HepG2 (cell line): ENCODE results near the gene GREM1. TPM values are rescaled to one million over a fixed set of nuclear protein-coding genes. Genes with fewer than 3 reads are reported as not detected.

Source experiments
- BHLHE40 ChIP-seq: IDR thresholded peaks from 2 replicates; pipeline ENCODE4 v1.6.1; 2011; ENCODE audit warnings: low read length, improper control_type of control experiment
- CERS6 ChIP-seq: sonication (generic); formaldehyde crosslinking; IDR thresholded peaks from 2 replicates; pipeline ENCODE4 v1.5.0; 2020; ENCODE audit warnings: missing genetic modification reagents
- FOXA1 ChIP-seq, 2 experiments: fragments of 450-650 bp in 1 of 2; sonication (generic) in 1 of 2; formaldehyde crosslinking in 1 of 2; IDR thresholded peaks; 2 replicates each; pipeline versions ENCODE4 v1.4.0 to v1.6.1; 2016 to 2020; ENCODE audit warnings: missing genetic modification reagents in 1 of 2
- HDAC1 ChIP-seq: sonication (generic); formaldehyde crosslinking; IDR thresholded peaks from 2 replicates; pipeline ENCODE4 v1.5.1; 2020; ENCODE audit warnings: mild to moderate bottlenecking, missing genetic modification reagents
- HMG20B ChIP-seq: conservative IDR thresholded peaks from 2 replicates; pipeline ENCODE4 v1.6.1; 2016; ENCODE audit warnings: missing genetic modification reagents, missing compliant biosample characterization
- HOXA3 ChIP-seq: sonication (generic); formaldehyde crosslinking; IDR thresholded peaks from 2 replicates; pipeline ENCODE4 v1.5.0; 2020; ENCODE audit warnings: missing genetic modification reagents
- IKZF1 ChIP-seq: fragments of 450-650 bp; IDR thresholded peaks from 2 replicates; pipeline ENCODE4 v1.7.1; 2016
- KLF11 ChIP-seq: IDR thresholded peaks from 2 replicates; pipeline ENCODE4 v1.6.1; 2016; ENCODE audit warnings: missing compliant biosample characterization
- MED8 ChIP-seq: sonication (generic); formaldehyde crosslinking; IDR thresholded peaks from 2 replicates; pipeline ENCODE4 v1.8.1; 2023; ENCODE audit warnings: mild to moderate bottlenecking, missing genetic modification reagents; ENCODE audit not compliant: insufficient replicate concordance
- NR2F2 ChIP-seq: IDR thresholded peaks from 2 replicates; pipeline ENCODE4 v1.6.1; 2012; ENCODE audit warnings: low read depth, inconsistent platforms, borderline replicate concordance
- PHF21A ChIP-seq: sonication (generic); formaldehyde crosslinking; IDR thresholded peaks from 2 replicates; pipeline ENCODE4 v1.5.0; 2020; ENCODE audit warnings: mild to moderate bottlenecking, missing genetic modification reagents
- REXO4 ChIP-seq: sonication (generic); formaldehyde crosslinking; IDR thresholded peaks from 2 replicates; pipeline ENCODE4 v1.8.0; 2022; ENCODE audit warnings: missing genetic modification reagents, mild to moderate bottlenecking, borderline replicate concordance
- RORA ChIP-seq: sonication (generic); formaldehyde crosslinking; IDR thresholded peaks from 2 replicates; pipeline ENCODE4 v1.5.0; 2020; ENCODE audit warnings: mild to moderate bottlenecking, missing genetic modification reagents, moderate library complexity
- SIX1 ChIP-seq: sonication (generic); formaldehyde crosslinking; IDR thresholded peaks from 2 replicates; pipeline ENCODE4 v1.4.0; 2020; ENCODE audit warnings: missing genetic modification reagents, borderline replicate concordance
- THAP7 ChIP-seq: sonication (generic); formaldehyde crosslinking; IDR thresholded peaks from 2 replicates; pipeline ENCODE4 v1.8.1; 2023; ENCODE audit warnings: mild to moderate bottlenecking, missing genetic modification reagents
- ZFP36L2 ChIP-seq: sonication (generic); formaldehyde crosslinking; IDR thresholded peaks from 2 replicates; pipeline ENCODE4 v1.4.0; 2020; ENCODE audit warnings: missing genetic modification reagents
- ZMYM4 ChIP-seq: sonication (generic); formaldehyde crosslinking; IDR thresholded peaks from 2 replicates; pipeline ENCODE4 v1.8.1; 2023; ENCODE audit warnings: mild to moderate bottlenecking, missing genetic modification reagents
- ZNF484 ChIP-seq: sonication (generic); formaldehyde crosslinking; IDR thresholded peaks from 2 replicates; pipeline ENCODE4 v1.5.1; 2020; ENCODE audit warnings: mild to moderate bottlenecking, low read depth, missing genetic modification reagents, borderline replicate concordance
- ZNF629 ChIP-seq: sonication (generic); formaldehyde crosslinking; conservative IDR thresholded peaks from 2 replicates; pipeline ENCODE4 v1.5.0; 2020; ENCODE audit warnings: missing genetic modification reagents
- ZNF773 ChIP-seq: sonication (generic); formaldehyde crosslinking; IDR thresholded peaks from 2 replicates; pipeline ENCODE4 v1.4.0; 2020; ENCODE audit warnings: missing genetic modification reagents, borderline replicate concordance
- ZNF775 ChIP-seq: sonication (generic); formaldehyde crosslinking; IDR thresholded peaks from 2 replicates; pipeline ENCODE4 v1.4.0; 2020; ENCODE audit warnings: missing genetic modification reagents, mild to moderate bottlenecking, moderate library complexity, borderline replicate concordance
- ZNF782 ChIP-seq: sonication (generic); formaldehyde crosslinking; IDR thresholded peaks from 2 replicates; pipeline ENCODE4 v1.4.0; 2020; ENCODE audit warnings: missing genetic modification reagents, mild to moderate bottlenecking, borderline replicate concordance
- polyA plus RNA-seq, 8 experiments: library from polyadenylated mRNA; depleted of rRNA in 3 of 8; stranded (reverse) in 7 of 8; unstranded in 1 of 8; fragments of >200 nt; fragmentation: Illumina TruSeq in 4 of 8; extraction: Trizol in 4 of 8; gene quantifications; 2 replicates each; pipeline versions ENCODE4 v1.2.1 to v1.2.3, GENCODE V29; 2011 to 2016; ENCODE audit warnings: low read depth in 4 of 8, missing spikeins in 1 of 8, mixed read lengths in 1 of 8; ENCODE audit not compliant: insufficient read depth in 1 of 8
- total RNA-seq, 5 experiments: library from RNA; depleted of rRNA; stranded (reverse); fragments of >200 nt; fragmentation: Illumina TruSeq; extraction: Trizol; gene quantifications; 2 replicates each; pipeline ENCODE4 v1.2.3, GENCODE V29; 2016; ENCODE audit warnings: low read depth in 1 of 5
- TF ChIP-seq, protein P1 (sequence below): sonication (generic); formaldehyde crosslinking; IDR thresholded peaks from 2 replicates; pipeline ENCODE4 v1.5.0; 2020; ENCODE audit warnings: mild to moderate bottlenecking, missing genetic modification reagents
- TF ChIP-seq, protein P2 (sequence below), 2 experiments: sonication (generic) in 1 of 2; formaldehyde crosslinking in 1 of 2; IDR thresholded peaks; 2 replicates each; pipeline versions ENCODE4 v1.5.1 to v1.6.1; 2011 to 2020; ENCODE audit warnings: borderline replicate concordance in 1 of 2, low read depth in 1 of 2, low read length in 1 of 2, mild to moderate bottlenecking in 1 of 2, missing genetic modification reagents in 1 of 2, moderate library complexity in 1 of 2

Gene GREM1
- total and polyA plus RNA-seq, 2 of the 13 experiments (the other 11 are each of a cell fraction or from before 2014, with no cell fraction given), result 0.02 to 0.08 TPM

GRCh38 chr15:32700501-32701150 is 17.2 kb upstream of the GREM1 start (continued):
- TF ChIP-seq MED8 (CRISPR knock-in tag) (no peak), THAP7 (CRISPR knock-in tag) (no peak), ZNF629 (CRISPR knock-in tag) (no peak), REXO4 (no peak), ZNF773 (CRISPR knock-in tag) (no peak), BHLHE40 (peak; percentile 34; the same call in 1 of the 2 replicates), IKZF1 (no peak), ZNF484 (CRISPR knock-in tag) (no peak), ZFP36L2 (CRISPR knock-in tag) (no peak), CERS6 (CRISPR knock-in tag) (no peak), NR2F2 (peak; percentile 59; the same call in 1 of the 2 replicates), SIX1 (CRISPR knock-in tag) (peak; percentile 64; the same call in 1 of the 2 replicates), FOXA1 (IDR thresholded peaks at IDR 0.05) (no peak), FOXA1 (CRISPR knock-in tag; IDR thresholded peaks at IDR 0.05) (peak; percentile 89), PHF21A (no peak; the same call in 1 of the 2 replicates), HMG20B (CRISPR knock-in tag) (peak; percentile 81; the same call in 1 of the 2 replicates), KLF11 (CRISPR knock-in tag) (no peak), RORA (no peak), ZNF782 (no peak), ZMYM4 (CRISPR knock-in tag) (peak; percentile 70), ZNF775 (CRISPR knock-in tag) (no peak), HOXA3 (CRISPR knock-in tag) (peak; percentile 36; the same call in 1 of the 2 replicates), HDAC1 (CRISPR knock-in tag) (no peak)
- TF ChIP-seq, protein P1, sequence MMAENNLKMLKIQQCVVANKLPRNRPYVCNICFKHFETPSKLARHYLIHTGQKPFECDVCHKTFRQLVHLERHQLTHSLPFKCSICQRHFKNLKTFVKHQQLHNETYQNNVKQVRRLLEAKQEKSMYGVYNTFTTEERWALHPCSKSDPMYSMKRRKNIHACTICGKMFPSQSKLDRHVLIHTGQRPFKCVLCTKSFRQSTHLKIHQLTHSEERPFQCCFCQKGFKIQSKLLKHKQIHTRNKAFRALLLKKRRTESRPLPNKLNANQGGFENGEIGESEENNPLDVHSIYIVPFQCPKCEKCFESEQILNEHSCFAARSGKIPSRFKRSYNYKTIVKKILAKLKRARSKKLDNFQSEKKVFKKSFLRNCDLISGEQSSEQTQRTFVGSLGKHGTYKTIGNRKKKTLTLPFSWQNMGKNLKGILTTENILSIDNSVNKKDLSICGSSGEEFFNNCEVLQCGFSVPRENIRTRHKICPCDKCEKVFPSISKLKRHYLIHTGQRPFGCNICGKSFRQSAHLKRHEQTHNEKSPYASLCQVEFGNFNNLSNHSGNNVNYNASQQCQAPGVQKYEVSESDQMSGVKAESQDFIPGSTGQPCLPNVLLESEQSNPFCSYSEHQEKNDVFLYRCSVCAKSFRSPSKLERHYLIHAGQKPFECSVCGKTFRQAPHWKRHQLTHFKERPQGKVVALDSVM (CRISPR knock-in tag), result no peak
- TF ChIP-seq, protein P2, sequence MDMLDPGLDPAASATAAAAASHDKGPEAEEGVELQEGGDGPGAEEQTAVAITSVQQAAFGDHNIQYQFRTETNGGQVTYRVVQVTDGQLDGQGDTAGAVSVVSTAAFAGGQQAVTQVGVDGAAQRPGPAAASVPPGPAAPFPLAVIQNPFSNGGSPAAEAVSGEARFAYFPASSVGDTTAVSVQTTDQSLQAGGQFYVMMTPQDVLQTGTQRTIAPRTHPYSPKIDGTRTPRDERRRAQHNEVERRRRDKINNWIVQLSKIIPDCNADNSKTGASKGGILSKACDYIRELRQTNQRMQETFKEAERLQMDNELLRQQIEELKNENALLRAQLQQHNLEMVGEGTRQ (IDR thresholded peaks at IDR 0.05; ENCODE audit: low read depth, low read length), result no peak
- TF ChIP-seq, protein P2 (CRISPR knock-in tag; IDR thresholded peaks at IDR 0.05; ENCODE audit: borderline replicate concordance), result no peak
